GM20431 (cell line): Measurements from ENCODE around the gene PDS5A.
"Not testable (repeated sequence)": the region's sequence is repeated elsewhere in the genome, so short reads cannot be mapped to it uniquely, and the experiment has no call there.

ENCODE experiments used
- in situ Hi-C: fragments of 300-500 bp; cut with MseI, MboI; formaldehyde crosslinking; loops from one replicate; pipeline ENCODE4 v1.15.0; 2020; ENCODE audit warnings: low sequenced_read_pairs; ENCODE audit not compliant: unreplicated experiment

Gene PDS5A

GRCh38 chr4:39910064-39910463 lies 67.6 kb downstream of the PDS5A start:
- in situ Hi-C loops = no loop called here

GRCh38 chr4:39908284-39908683 lies 69.4 kb downstream of the PDS5A start:
- in situ Hi-C loops = no loop called here

GRCh38 chr4:39905656-39906055 lies 72.1 kb downstream of the PDS5A start:
- in situ Hi-C loops = no loop called here

GRCh38 chr4:39905019-39905418 lies 72.7 kb downstream of the PDS5A start:
- in situ Hi-C loops = not testable (repeated sequence)

GRCh38 chr4:39900966-39901365 lies 76.7 kb downstream of the PDS5A start:
- in situ Hi-C loops = no loop called here

GRCh38 chr4:39899291-39899690 lies 78.4 kb downstream of the PDS5A start:
- in situ Hi-C loops = no loop called here

GRCh38 chr4:39898015-39898414 lies 79.7 kb downstream of the PDS5A start:
- in situ Hi-C loops = no loop called here

GRCh38 chr4:39893693-39894072 lies 84.0 kb downstream of the PDS5A start:
- in situ Hi-C loops = no loop called here

GRCh38 chr4:39892988-39893692 lies 84.6 kb downstream of the PDS5A start:
- in situ Hi-C loops = no loop called here

GRCh38 chr4:39889226-39889625 lies 88.5 kb downstream of the PDS5A start:
- in situ Hi-C loops = no loop called here

GRCh38 chr4:39888541-39888940 lies 89.2 kb downstream of the PDS5A start:
- in situ Hi-C loops = no loop called here

GRCh38 chr4:39883646-39884045 lies 94.1 kb downstream of the PDS5A start:
- in situ Hi-C loops = no loop called here

- in situ Hi-C loops = no loop called here
Observed at GRCh38 chr4:39881789-39882188, 95.9 kb downstream of the PDS5A start.

GRCh38 chr4:39877971-39878370 lies 99.7 kb downstream of the PDS5A start:
- in situ Hi-C loops = no loop called here

- in situ Hi-C loops = no loop called here
Observed at GRCh38 chr4:39873823-39874222, 103.9 kb downstream of the PDS5A start.

- in situ Hi-C loops = no loop called here
Observed at GRCh38 chr4:39865280-39865679, 112.4 kb downstream of the PDS5A start.

GRCh38 chr4:39864391-39864790 lies 113.3 kb downstream of the PDS5A start:
- in situ Hi-C loops = no loop called here

GRCh38 chr4:39860804-39861203 lies 116.9 kb downstream of the PDS5A start:
- in situ Hi-C loops = no loop called here

- in situ Hi-C loops = no loop called here
Observed at GRCh38 chr4:39855909-39856512, 121.7 kb downstream of the PDS5A start.

- in situ Hi-C loops = no loop called here
Observed at GRCh38 chr4:39852636-39853035, 125.1 kb downstream of the PDS5A start.

- in situ Hi-C loops = no loop called here
Observed at GRCh38 chr4:39850727-39851126, 127.0 kb downstream of the PDS5A start.

- in situ Hi-C loops = no loop called here
Observed at GRCh38 chr4:39846705-39847104, 131.0 kb downstream of the PDS5A start.
